ENCODE results near the gene LRP2.
"Not testable (repeated sequence)": the region's sequence is repeated elsewhere in the genome, so short reads cannot be mapped to it uniquely, and the experiment has no call there.

The LRP2 gene

GRCh38 chr2:169300636-169301530 lies 61.5 kb downstream of the LRP2 start:
- no peak for DNase-seq

GRCh38 chr2:169298007-169298406 lies 64.3 kb downstream of the LRP2 start:
- no peak for DNase-seq

GRCh38 chr2:169294001-169294675 lies 68.2 kb downstream of the LRP2 start:
- no peak for DNase-seq

GRCh38 chr2:169291517-169291916 lies 70.8 kb downstream of the LRP2 start:
- no peak for DNase-seq

GRCh38 chr2:169290433-169290832 lies 71.9 kb downstream of the LRP2 start:
- DNase-seq: no peak

- no peak for DNase-seq
Observed at GRCh38 chr2:169287666-169288065, 74.7 kb downstream of the LRP2 start.

GRCh38 chr2:169286624-169287231 lies 75.6 kb downstream of the LRP2 start:
- no peak for DNase-seq

- no peak for DNase-seq
Observed at GRCh38 chr2:169285531-169286235, 76.7 kb downstream of the LRP2 start.

- no peak for DNase-seq
Observed at GRCh38 chr2:169280502-169280901, 81.8 kb downstream of the LRP2 start.

- DNase-seq: no peak
Observed at GRCh38 chr2:169275696-169276444, 86.5 kb downstream of the LRP2 start.

GRCh38 chr2:169272010-169272409 lies 90.3 kb downstream of the LRP2 start:
- DNase-seq: no peak

GRCh38 chr2:169270574-169270973 lies 91.8 kb downstream of the LRP2 start:
- DNase-seq: not testable (repeated sequence)

- no peak for DNase-seq
Observed at GRCh38 chr2:169265591-169265990, 96.7 kb downstream of the LRP2 start.

- no peak for DNase-seq
Observed at GRCh38 chr2:169260846-169261642, 101.3 kb downstream of the LRP2 start.

GRCh38 chr2:169260246-169260645 lies 102.1 kb downstream of the LRP2 start:
- no peak for DNase-seq

- no peak for DNase-seq
Observed at GRCh38 chr2:169259402-169259801, 102.9 kb downstream of the LRP2 start.

- no peak for DNase-seq
Observed at GRCh38 chr2:169258045-169258601, 104.2 kb downstream of the LRP2 start.

- DNase-seq: no peak
Observed at GRCh38 chr2:169254774-169255173, 107.6 kb downstream of the LRP2 start.

GRCh38 chr2:169247211-169247610 lies 115.1 kb downstream of the LRP2 start:
- DNase-seq: no peak

GRCh38 chr2:169240405-169240804 lies 121.9 kb downstream of the LRP2 start:
- DNase-seq: no peak

GRCh38 chr2:169237939-169238338 lies 124.4 kb downstream of the LRP2 start:
- no peak for DNase-seq

Measured in stimulated activated CD4-positive, alpha-beta T cell treated with anti-CD3 and anti-CD28 coated beads, Interleukin-2, amount 100 ng/mL, for 24 hours (primary cell).